Iris pigment epithelial cell (primary cell): Measurements from ENCODE around the gene ATG9B.
A peak's percentile ranks its signal among the peaks of the same experiment; 100 is the strongest.

Experiments
- DNase-seq: peaks from one replicate; pipeline ENCODE4 v3.0.0-alpha.2; 2011; ENCODE audit warnings: low read depth

Gene ATG9B

DNA sequence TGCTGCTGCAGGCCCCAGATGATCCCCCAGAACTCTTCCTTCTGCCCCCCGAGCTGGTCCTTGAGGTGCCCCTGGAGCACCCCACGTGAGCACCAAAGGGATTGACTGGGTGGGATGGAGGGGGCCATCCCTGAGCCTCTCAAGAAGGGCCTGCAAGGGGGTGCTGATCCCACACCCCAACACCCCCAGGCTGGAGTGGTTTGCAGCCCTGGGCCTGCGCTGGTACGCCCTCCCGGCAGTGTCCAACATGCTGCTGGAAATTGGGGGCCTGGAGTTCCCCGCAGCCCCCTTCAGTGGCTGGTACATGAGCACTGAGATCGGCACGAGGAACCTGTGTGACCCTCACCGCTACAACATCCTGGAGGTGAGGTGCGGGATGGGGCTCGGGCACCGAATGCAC, 25.3 kb downstream of the ATG9B start:
- DNase-seq = no peak

DNA sequence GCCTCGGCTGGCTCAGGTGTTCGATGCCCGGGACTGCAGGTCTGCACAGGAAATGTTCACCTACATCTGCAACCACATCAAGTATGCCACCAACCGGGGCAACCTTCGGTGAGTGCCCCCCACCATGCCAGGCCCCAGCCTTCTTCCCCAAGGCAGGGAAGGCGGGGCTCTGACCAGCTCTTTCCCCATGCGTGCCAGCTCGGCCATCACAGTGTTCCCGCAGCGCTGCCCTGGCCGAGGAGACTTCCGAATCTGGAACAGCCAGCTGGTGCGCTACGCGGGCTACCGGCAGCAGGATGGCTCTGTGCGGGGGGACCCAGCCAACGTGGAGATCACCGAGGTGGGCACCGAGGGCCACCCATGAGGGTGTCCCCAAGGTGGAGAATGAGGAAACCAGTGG, 26.0 kb downstream of the ATG9B start:
- DNase-seq = no peak

DNA sequence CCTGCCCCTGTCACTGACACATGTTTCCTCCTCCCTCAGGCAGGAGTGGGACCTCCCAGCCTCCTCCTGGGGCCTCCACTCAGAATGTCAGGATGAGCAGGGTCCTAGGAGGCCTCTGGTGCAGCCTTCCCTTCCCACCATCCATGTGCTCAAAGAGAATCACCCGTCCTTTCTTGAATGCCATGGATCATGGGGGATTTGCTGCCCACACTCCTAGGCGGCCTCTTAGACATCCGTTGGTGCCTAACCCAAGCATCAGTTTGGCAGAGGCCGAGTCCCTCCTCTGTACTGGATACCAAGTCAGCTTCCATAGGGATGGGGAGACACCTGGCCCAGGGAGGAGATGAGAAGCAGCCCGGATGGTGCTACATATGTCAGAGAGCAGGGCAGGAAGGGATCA, 26.5 kb downstream of the ATG9B start:
- no peak for DNase-seq

DNA sequence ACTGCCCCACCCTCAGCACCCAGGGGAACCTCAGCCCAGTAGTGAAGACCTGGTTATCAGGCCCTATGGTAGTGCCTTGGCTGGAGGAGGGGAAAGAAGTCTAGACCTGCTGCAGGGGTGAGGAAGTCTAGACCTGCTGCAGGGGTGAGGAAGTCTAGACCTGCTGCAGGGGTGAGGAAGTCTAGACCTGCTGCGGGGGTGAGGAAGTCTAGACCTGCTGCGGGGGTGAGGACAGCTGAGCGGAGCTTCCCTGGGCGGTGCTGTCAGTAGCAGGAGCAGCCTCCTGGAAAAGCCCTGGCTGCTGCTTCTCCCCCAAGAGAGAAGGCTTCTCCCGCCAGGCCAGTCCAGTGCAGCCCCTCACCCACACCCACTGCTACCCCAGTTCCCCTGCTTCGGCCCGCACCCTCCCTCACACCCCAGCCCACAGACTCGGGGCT, 27.2 kb downstream of the ATG9B start:
- no peak for DNase-seq

DNA sequence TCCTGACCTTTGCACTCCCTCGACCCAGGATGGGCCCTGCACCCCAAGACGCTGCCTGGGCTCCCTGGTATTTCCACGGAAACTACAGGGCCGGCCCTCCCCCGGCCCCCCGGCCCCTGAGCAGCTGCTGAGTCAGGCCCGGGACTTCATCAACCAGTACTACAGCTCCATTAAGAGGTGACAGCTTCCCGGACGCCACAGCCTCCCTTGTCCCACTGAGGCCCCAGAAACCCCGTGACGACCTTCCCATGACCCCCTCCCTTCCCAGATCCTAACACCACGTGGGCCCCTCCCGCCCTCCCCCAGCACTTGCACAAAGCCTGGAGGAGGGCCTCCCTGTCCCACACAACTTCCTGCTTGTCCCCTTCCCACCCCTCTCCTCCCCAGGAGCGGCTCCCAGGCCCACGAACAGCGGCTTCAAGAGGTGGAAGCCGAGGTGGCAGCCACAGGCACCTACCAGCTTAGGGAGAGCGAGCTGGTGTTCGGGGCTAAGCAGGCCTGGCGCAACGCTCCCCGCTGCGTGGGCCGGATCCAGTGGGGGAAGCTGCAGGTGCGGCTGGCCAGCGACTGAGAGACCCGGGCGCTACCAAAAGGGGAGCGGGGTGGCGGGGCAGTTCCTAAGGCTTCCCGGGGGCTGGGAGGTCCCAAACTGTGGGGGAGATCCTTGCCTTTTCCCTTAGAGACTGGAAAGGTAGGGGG, 27.8 kb downstream of the ATG9B start:
- DNase-seq = no peak

DNA sequence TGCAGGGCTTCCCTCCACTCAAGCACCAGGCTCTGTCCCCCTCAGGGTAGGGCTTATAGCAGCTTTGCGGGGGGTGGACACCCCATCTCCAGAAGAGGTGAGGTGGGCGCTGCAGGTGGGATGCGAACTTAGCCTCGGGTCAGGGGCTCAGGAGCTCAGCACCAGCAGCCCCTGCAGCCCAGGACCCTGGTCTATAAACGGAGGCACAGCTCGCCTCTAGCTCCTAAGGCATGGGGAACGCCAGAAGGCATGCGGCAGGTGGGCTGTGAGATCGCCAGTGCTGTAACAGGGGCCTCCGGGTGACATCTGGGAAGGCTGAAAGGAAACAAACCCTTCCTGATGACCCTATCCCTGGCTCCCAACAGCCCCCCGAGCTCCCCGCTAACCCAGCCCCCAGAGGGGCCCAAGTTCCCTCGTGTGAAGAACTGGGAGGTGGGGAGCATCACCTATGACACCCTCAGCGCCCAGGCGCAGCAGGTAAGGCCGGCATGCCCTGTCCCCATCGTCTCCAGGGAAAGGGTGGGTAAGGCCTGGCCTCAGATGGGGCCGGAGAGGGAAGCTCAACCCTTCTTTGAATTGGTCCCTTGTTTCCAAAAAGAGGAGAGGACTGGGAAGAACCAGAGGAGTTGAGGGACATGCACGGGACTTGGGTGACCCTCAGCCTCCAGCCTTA, 29.3 kb downstream of the ATG9B start:
- no peak for DNase-seq

DNA sequence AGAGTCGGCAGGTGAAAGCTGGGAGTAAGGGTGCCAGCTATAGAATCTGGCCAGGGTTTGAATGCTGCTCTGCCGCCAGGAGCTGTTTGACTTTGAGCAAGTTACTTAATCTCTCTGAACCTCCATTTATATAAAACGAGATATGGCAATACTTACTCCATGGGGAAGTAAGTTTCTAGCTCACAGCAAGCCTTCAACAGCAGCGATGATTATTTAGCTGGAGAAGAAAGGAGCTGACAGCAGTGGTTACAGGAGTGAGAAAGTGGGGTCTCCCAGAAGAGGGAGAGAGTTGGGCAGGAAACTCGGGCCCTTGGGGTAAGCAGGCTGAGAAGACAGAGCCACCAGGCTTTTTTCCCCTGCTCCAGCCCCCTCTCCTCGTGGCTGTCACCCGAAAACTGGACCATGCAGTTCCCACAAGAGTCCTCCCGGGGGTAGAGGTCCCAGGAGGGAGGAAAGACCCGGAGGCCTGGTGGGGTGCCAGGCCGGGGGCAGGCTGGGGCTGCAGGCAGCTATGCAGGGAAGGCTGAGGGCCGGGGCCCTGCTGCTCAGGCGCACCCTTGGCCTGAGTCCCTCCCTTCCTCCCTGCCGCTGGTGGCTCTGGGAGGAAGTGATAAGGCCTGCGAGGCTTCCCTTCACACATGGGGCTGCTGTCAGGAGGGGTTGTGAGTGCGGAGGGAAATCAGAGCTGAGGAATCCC, 30.0 kb downstream of the ATG9B start:
- no peak for DNase-seq

DNA sequence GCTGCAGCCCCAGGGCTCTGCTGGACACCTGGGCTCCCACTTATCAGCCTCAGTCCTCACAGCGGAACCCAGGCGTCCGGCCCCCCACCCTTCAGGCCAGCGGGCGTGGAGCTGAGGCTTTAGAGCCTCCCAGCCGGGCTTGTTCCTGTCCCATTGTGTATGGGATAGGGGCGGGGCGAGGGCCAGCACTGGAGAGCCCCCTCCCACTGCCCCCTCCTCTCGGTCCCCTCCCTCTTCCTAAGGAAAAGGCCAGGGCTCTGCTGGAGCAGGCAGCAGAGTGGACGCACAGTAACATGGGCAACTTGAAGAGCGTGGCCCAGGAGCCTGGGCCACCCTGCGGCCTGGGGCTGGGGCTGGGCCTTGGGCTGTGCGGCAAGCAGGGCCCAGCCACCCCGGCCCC, 30.8 kb downstream of the ATG9B start:
- DNase-seq = no peak

DNA sequence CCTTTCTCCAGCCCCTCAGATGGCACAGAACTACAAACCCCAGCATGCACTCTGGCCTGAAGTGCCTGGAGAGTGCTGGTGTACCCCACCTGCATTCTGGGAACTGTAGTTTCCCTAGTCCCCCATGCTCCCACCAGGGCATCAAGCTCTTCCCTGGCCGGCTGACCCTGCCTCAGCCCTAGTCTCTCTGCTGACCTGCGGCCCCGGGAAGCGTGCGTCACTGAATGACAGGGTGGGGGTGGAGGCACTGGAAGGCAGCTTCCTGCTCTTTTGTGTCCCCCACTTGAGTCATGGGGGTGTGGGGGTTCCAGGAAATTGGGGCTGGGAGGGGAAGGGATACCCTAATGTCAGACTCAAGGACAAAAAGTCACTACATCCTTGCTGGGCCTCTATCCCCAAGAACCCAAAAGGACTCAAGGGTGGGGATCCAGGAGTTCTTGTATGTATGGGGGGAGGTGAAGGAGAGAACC, 31.4 kb downstream of the ATG9B start:
- DNase-seq = peak; percentile 49

DNA sequence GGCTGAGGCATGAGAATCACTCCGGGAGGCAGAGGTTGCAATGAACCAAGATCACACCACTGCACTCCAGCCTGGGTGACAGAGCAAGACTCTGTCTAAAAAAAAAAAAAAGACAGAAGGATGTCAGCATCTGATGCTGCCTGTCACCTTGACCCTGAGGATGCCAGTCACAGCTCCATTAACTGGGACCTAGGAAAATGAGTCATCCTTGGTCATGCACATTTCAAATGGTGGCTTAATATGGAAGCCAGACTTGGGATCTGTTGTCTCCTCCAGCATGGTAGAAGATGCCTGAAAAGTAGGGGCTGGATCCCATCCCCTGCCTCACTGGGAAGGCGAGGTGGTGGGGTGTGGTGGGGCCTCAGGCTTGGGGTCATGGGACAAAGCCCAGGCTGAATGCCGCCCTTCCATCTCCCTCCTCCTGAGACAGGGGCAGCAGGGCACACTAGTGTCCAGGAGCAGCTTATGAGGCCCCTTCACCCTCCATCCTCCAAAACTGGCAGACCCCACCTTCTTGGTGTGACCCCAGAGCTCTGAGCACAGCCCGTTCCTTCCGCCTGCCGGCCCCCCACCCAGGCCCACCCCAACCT, 32.1 kb downstream of the ATG9B start:
- no peak for DNase-seq

DNA sequence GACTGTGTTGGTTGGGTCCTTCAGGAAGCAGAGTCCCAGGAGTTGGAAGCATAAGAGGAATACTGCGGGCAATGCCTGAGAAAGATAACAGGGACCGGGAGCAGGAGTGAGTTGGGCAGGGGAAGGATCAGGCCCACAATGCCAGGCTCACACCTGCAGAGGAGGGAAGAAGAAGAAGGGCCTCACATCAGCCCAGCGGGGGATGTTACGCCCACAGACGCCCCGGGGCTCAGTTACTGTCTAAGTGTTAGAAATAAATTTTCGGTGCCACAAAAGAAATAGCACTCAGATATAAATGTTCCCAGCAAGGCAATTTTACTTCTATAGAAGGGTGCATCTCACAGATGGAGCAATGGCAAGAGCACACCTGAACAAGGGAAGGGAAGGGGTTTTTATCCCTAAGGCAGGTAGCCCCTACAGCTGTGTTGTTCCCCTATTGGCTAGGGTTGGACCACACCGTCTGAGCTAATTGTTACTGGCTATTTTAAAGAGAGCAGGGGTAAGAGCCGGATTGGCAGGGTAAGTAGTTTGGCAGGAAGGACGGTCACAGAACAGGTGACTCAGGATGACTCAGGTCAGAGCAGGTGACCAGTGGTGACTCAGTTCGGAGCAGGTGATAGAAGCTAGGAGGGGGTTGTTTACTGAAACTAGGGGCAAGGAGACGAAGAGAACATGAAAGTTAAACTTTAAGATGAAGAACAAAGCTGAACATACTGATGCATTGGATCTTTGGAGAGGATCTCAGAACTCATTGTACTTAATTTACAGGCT, 33.7 kb downstream of the ATG9B start, which contains the start of gene NOS3:
TSS of gene NOS3 (plus strand) at position 602 of the 771 bp plus-strand sequence. CDS start 2,787 bp downstream, outside the sequence.
- DNase-seq = no peak

DNA sequence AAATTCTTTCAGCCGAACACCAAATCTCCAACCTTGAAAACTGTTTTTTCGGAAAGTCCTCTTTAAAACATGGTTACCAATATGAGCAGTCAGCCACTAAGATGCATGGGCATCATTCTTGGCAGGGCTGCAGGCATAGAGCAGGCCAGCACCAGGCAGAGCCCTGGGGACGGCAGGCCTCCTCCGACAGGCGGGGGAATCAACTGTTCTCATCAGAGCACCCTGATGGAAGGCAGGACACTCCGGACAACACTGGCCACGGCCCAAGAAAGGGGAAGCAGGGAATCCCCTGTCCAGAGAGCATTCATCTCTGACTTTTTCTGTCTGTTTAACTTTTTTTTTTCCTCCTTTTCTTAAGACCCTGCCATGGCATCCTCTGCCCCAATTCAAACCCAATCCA, 34.8 kb downstream of the ATG9B start:
- no peak for DNase-seq

DNA sequence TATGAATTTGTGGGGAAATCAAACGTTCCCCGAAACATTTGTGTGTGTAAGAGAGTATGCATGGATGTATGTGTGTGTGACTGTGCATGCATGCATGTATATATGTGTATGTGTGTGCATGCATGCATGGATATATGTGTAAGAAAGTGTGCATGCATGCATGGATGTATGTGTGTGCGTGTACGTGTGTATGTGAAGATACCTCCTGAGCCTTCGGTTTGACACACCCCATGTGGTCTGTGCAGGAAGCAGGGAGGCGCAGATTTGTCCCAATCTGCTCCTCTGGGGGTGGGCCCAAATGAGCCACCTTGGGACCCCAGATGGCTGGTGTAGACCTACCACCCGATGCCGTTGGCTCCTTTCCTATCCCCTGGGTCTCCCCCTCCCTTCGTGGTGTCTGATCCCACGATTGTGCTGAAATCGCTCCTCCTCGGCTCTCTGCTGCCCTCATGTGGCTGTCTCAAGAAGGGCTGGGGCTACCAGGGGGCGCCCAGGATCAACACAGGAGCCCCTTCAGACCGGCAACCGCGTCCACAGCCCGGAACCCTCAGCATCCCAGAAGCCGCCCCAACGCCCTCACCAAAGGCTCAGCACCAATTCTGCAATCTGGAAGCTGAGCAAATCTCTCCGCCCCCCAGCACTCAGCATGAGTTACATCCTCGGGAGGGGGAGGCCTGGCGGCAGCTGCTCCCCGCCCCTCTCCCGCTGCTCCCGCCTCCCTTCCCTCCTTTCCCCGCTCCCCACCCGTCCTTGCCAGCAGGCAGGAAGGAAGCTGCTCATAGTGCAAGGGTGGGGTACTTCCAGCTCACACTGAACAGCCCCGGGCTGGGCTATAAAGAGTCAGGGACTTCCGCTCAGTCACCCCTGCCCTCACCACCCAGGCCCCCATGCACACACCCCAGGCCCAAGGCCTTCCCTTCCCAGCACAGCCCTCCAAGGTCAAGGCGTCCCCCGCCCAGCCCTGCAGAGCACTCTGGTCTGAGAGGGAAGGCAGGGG, 35.8 kb downstream of the ATG9B start:
- DNase-seq = no peak

DNA sequence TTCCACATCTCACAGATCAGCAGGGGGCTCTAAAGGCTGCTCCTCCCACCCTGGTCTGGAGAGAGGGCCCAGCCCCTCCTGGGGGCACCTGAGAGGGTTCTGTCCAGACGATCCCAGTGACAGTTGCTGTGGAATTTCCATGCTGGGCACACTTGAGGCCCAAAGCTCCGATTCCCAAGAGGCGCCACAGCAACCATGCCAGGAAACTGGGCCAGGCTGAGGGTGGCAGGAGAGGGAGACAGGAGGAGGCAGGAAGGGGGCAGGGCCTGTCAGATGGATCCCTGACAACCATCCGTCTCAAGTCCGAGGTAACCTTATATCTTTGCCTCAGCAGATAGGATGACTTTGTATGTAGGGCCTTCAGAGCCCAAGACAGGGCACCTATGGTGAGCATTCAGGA, 37.7 kb downstream of the ATG9B start:
- no peak for DNase-seq

DNA sequence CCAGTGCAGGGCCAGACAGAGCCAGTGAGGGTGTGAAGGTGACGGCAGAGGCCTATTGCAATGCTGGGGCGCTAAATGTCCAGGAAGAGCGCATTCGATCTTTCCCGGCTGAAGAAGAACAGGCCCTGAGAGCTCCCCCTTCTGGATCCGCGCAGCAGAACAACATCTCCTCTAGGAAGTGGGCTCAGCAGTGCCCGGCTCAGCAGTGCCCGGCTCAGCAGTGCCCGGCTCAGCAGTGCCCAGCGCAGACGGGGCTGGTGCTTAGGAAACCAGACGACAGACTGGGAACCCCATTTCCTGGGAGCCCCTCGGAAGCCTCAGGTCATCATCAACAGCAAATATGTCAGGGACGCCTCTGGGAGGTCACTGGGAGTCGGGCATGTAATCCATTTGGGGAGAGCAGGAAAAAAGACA, 38.2 kb downstream of the ATG9B start:
- peak; percentile 45 for DNase-seq

DNA sequence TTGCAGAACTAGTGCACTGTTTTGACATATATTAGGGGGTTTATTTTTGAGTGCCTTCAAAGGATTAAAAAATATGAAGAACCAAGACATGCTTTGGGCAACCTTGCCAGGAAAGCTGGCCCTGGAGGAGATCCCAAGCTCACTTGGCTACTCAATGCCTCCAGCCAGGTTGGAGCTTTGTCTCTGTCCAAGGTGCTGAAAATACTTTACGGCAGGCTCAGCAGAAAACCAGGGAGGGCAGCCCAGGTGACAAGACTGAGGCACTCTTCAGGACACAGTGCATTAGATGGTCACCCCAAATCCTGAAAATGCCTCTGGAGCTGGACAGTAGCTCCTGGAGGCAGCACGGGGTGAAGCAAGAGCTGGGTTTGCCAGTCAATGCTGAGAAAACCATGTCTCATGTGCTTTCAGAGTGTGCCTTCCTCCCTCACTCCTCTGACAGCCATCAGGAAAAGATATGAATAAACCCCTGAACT, 40.4 kb downstream of the ATG9B start:
- DNase-seq = peak; percentile 22

DNA sequence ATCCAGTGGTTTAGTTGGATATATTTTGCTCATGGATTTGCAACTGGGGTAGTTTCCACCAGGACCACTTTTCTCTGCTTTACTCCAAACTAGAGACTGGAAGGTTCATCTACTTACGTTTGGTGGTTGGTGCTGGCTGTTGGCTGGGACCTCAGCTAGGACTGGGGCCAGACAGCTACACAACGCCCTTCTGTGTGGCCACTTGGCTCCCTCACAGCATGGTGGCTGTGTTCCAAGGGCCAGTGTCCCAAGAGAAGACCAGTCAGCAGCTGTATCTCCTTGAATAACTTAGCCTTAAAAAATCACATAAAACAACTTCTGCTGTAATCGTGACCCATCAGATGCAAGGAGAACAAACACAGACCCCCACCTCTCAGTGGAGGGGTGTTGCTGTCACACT, 41.9 kb downstream of the ATG9B start:
- DNase-seq = no peak

DNA sequence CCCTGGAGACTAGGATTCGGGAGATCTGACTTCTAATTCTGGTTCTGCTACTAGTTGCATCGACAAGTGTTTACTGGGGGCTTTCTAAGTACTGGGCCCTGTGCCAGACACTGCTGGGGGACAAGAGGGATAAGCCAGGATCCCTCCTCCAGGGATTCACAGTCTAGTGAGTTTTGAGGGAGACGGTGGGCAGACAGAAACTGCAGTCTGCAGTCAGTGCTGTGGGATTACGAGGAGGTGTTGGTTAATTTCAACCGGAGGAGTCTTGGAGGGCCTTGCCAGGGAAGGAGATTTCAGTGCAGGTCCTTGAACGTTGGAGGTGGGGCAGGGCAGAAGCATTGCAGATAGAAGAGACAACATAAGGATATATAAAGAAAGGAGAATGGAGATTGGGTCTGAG, 42.6 kb downstream of the ATG9B start:
- no peak for DNase-seq

DNA sequence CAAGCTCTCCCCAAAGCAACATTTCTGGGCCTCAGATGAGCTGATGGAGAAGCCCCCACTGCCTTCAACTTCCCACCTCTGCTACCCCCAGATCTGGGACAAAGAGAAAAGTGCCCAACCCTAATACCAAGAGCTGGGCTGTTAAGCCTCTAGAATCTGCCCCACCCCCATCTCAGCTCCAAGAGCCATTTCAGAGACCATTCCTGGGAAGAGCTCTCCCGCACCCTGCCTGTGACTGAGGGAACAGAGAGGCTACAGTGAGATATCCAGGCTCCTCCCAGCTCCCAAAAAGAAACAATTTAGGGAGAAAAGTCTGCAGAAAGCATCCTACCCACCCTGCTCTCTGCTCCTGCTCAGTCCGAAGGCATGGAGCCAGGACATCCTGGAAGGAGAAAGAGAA, 43.6 kb downstream of the ATG9B start:
- DNase-seq = no peak

DNA sequence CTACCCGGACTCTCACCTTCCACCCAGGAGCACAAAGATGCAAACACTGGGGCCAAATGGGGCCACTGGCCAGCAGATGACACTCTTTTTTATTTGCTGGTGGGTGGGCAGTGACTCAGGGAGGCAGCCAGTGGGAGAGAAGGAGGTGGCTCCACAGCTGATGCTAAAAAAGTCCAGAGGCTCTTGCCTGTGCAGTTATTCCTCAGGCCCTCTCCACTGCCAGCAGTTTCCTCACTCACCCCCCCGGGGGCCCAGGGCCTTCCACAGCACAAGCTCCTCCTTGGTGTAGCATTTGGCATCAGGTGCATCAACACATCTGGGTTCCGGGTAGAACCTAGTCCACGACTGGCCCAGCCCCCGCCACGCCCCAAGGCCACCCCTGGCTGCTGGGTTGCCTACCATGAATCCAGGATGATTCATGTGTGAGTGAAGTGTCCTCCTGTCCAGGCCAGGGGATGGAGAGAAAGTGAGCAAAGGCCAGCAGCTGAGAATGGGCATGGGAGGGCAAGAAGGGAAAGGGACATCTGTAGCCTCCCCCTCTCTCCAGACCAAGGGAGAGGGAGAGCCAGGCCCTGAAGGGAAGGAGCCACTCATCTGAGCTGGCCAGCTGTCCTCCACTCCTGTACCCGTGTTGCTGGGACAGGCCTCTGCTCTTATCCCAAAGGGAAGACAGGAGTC, 44.4 kb downstream of the ATG9B start:
- no peak for DNase-seq
